HCT116 (cell line): ENCODE measurements around the gene SCFD2. TPM values are rescaled to one million over a fixed set of nuclear protein-coding genes. Genes with fewer than 3 reads are reported as not detected.

Experiments
- ATAC-seq: fragments of 200-7000 bp; cut with Tn5 transposase; 2 replicates; pipeline ENCODE4 v1.9.1; 2020; ENCODE audit warnings: mild to moderate bottlenecking, moderate library complexity
- BruUV-seq: library from RNA; stranded (reverse); fragments of 400-500 nt; replicated peaks from 2 replicates; lab custom pipeline; 2021; lab: Mats Ljungman, UMichigan
- CTCF ChIA-PET: fragments of 300-600 bp; sonication (Branson Sonifier 250); formaldehyde crosslinking; loops from one replicate; lab custom pipeline; 2021; ENCODE audit warnings: antibody characterized with exemption; lab: Charles Lee
- POLR2A ChIA-PET: fragments of 300-600, 350-600 bp; sonication (Branson Sonifier 250); formaldehyde crosslinking; loops from one replicate; lab custom pipeline; 2021; ENCODE audit warnings: antibody characterized with exemption; lab: Charles Lee
- RAD21 ChIA-PET, 2 experiments: fragments of 300-600 bp; sonication (Branson Sonifier 250); formaldehyde crosslinking; loops; one replicate each; lab custom pipeline; 2023; ENCODE audit warnings: low total read pairs in 2 of 2; ENCODE audit not compliant: uncharacterized antibody in 2 of 2, unreplicated experiment in 2 of 2, low non-redundant PET in 1 of 2; lab: Charles Lee
- DNase-seq: peaks from one replicate; pipeline ENCODE4 v3.0.0-alpha.2; 2010; ENCODE audit warnings: low read depth, low spot score
- H2AFZ ChIP-seq: fragments of 200-600 bp; shearing (Covaris generic), sonication (generic); 2 replicates; pipeline ENCODE4 v1.6.1; 2017; ENCODE audit warnings: low read depth, mixed run types, mixed read lengths, antibody characterized with exemption, low read length; ENCODE audit not compliant: poor library complexity, severe bottlenecking
- H3K27ac ChIP-seq: 2 replicates; pipeline ENCODE4 v1.5.1; 2012; ENCODE audit warnings: low read depth, low read length
- H3K27me3 ChIP-seq: fragments of 200-600 bp; sonication (generic); 2 replicates; pipeline ENCODE4 v1.6.1; 2016; ENCODE audit warnings: mixed run types, low read length, mixed read lengths; ENCODE audit not compliant: insufficient read depth
- H3K36me3 ChIP-seq, 2 experiments: fragments of 200-500 bp in 1 of 2; fragments of 200-600 bp in 1 of 2; sonication (Bioruptor generic) in 1 of 2; sonication (generic) in 1 of 2; 2 replicates each; pipeline versions ENCODE4 v1.5.1 to v1.6.1; 2014 to 2016; ENCODE audit warnings: low read length in 2 of 2, inconsistent platforms in 1 of 2, mixed read lengths in 1 of 2, mixed run types in 1 of 2; ENCODE audit not compliant: insufficient read depth in 2 of 2, control insufficient read depth in 1 of 2
- H3K4me1 ChIP-seq, 2 experiments: fragments of 200-600 bp in 1 of 2; sonication (generic) in 1 of 2; 2 replicates each; pipeline versions ENCODE4 v1.5.1 to v1.6.1; 2012 to 2017; ENCODE audit warnings: low read length in 2 of 2, inconsistent platforms in 1 of 2, mild to moderate bottlenecking in 1 of 2, mixed read lengths in 1 of 2, mixed run types in 1 of 2, moderate library complexity in 1 of 2; ENCODE audit not compliant: insufficient read depth in 2 of 2, control insufficient read depth in 1 of 2
- H3K4me2 ChIP-seq: fragments of 200-600 bp; sonication (generic); 2 replicates; pipeline ENCODE4 v1.6.1; 2017; ENCODE audit warnings: mixed run types, low read length, mixed read lengths
- H3K4me3 ChIP-seq, 2 experiments: fragments of 200-600 bp in 1 of 2; sonication (generic) in 1 of 2; replicated peaks in 1 of 2; 2 replicates each; pipeline ENCODE4 v1.5.1; 2011 to 2016; ENCODE audit warnings: low read length in 2 of 2, control low read depth in 1 of 2, low read depth in 1 of 2, mild to moderate bottlenecking in 1 of 2, mixed read lengths in 1 of 2, mixed run types in 1 of 2
- H3K79me2 ChIP-seq: fragments of 200-600 bp; sonication (generic); 2 replicates; pipeline ENCODE4 v1.6.1; 2017; ENCODE audit warnings: mild to moderate bottlenecking, mixed run types, low read length, moderate library complexity, mixed read lengths; ENCODE audit not compliant: insufficient read depth
- H3K9ac ChIP-seq: fragments of 200-600 bp; sonication (generic); 2 replicates; pipeline ENCODE4 v1.6.1; 2016; ENCODE audit warnings: low read length, mixed read lengths
- H3K9me2 ChIP-seq: fragments of 200-600 bp; sonication (generic), shearing (Covaris generic); 2 replicates; pipeline ENCODE4 v1.6.1; 2017; ENCODE audit warnings: mixed run types, mild to moderate bottlenecking, moderate library complexity; ENCODE audit not compliant: insufficient read depth
- H3K9me3 ChIP-seq, 2 experiments: fragments of 200-500 bp in 1 of 2; fragments of 200-600 bp in 1 of 2; sonication (Bioruptor generic) in 1 of 2; sonication (generic) in 1 of 2; 2 replicates each; pipeline ENCODE4 v1.6.1; 2014 to 2017; ENCODE audit warnings: low read length in 2 of 2, mixed read lengths in 2 of 2, inconsistent platforms in 1 of 2, low read depth in 1 of 2, mild to moderate bottlenecking in 1 of 2, mixed run types in 1 of 2, moderate library complexity in 1 of 2; ENCODE audit not compliant: control insufficient read depth in 1 of 2, insufficient read depth in 1 of 2
- H4K20me1 ChIP-seq: fragments of 200-600 bp; sonication (generic), shearing (Covaris generic); 2 replicates; pipeline ENCODE4 v1.6.1; 2017; ENCODE audit warnings: mixed run types, mild to moderate bottlenecking, moderate library complexity; ENCODE audit not compliant: insufficient read depth
- CBX3 ChIP-seq: IDR thresholded peaks from 2 replicates; pipeline ENCODE4 v1.6.1; 2012; ENCODE audit warnings: low read depth
- CEBPB ChIP-seq: IDR thresholded peaks from 2 replicates; pipeline ENCODE4 v1.6.1; 2012; ENCODE audit warnings: low read depth
- CTCF ChIP-seq, 3 experiments: fragments of 200-600 bp in 1 of 3; sonication (generic) in 1 of 3; IDR thresholded peaks in 2 of 3; conservative IDR thresholded peaks in 1 of 3; 2 replicates each; pipeline ENCODE4 v1.5.1; 2012 to 2017; ENCODE audit warnings: low read depth in 2 of 3, low read length in 2 of 3, antibody characterized with exemption in 1 of 3, borderline replicate concordance in 1 of 3, control low read depth in 1 of 3, mild to moderate bottlenecking in 1 of 3, mixed read lengths in 1 of 3, mixed run types in 1 of 3, moderate library complexity in 1 of 3; ENCODE audit not compliant: insufficient read depth in 1 of 3
- ELF1 ChIP-seq: IDR thresholded peaks from 2 replicates; pipeline ENCODE4 v1.6.1; 2012; ENCODE audit warnings: low read depth, borderline replicate concordance
- EZH2phosphoT487 ChIP-seq: fragments of 200-600 bp; IDR thresholded peaks from 2 replicates; pipeline ENCODE4 v1.6.1; 2018; ENCODE audit warnings: antibody characterized with exemption, borderline replicate concordance
- FOSL1 ChIP-seq: IDR thresholded peaks from 2 replicates; pipeline ENCODE4 v1.6.1; 2012; ENCODE audit warnings: low read depth
- JUND ChIP-seq: IDR thresholded peaks from 2 replicates; pipeline ENCODE4 v1.6.1; 2012
- POLR2A ChIP-seq: IDR thresholded peaks from 2 replicates; pipeline ENCODE4 v1.7.0; 2011; ENCODE audit warnings: borderline replicate concordance; ENCODE audit not compliant: insufficient read depth, insufficient read length; ENCODE audit errors: extremely low read depth
- POLR2AphosphoS5 ChIP-seq: IDR thresholded peaks from 2 replicates; pipeline ENCODE4 v1.6.1; 2011; ENCODE audit warnings: mild to moderate bottlenecking, low read depth, low read length, moderate library complexity
- SIN3A ChIP-seq: IDR thresholded peaks from 2 replicates; pipeline ENCODE4 v1.6.1; 2012; ENCODE audit warnings: low read depth
- YY1 ChIP-seq: IDR thresholded peaks from 2 replicates; pipeline ENCODE4 v1.6.1; 2011; ENCODE audit warnings: low read length, low read depth, moderate library complexity, mild to moderate bottlenecking; ENCODE audit not compliant: insufficient replicate concordance; ENCODE audit errors: extremely low read depth
- ZFX ChIP-seq: fragments of 450-650 bp; IDR thresholded peaks from 2 replicates; pipeline ENCODE4 v1.6.1; 2017
- intact Hi-C: fragments of 100-400 bp; cut with micrococcal nuclease; formaldehyde crosslinking; loops from 2 replicates; pipeline ENCODE4 v1.10.0; 2022
- total RNA-seq: library from RNA; stranded (reverse); gene quantifications from one replicate; pipeline ENCODE4 v1.2.1, GENCODE V29; 2021; ENCODE audit not compliant: unreplicated experiment
- TF ChIP-seq, protein P1 (sequence below): IDR thresholded peaks from 2 replicates; pipeline ENCODE4 v1.6.1; 2012
- TF ChIP-seq, protein P2 (sequence below): IDR thresholded peaks from 2 replicates; pipeline ENCODE4 v1.6.1; 2012

The SCFD2 gene
- total RNA-seq, 1 experiment from 2014 or later: 13.6 TPM

DNA sequence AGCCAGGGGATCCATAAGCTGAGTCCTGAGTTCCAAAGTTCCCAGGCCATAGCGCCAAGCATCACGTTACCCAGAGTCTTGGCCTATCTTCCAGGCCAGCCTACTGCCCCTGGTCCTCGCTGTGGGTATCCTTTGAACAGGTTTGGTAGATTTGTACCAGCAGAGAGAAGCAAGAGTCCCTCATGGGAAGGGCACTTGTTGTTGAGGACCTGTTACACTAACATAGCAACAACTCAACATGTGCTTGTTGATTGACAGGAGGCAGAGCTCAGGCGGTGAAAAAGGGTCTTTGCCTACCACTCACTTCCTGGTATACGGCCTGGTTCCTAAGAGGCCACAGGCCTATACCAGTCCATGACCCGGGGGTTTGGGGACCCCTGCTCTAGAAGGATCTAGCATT, 365.3 kb downstream of the SCFD2 start:
- Histone ChIP-seq H4K20me1 (no peaks in the 10 kb centered on the region), H3K27me3 (no peaks in the 10 kb centered on the region), H3K36me3 (no peaks in the 10 kb centered on the region), H2AFZ (no peak overlapping the region), H3K79me2 (no peaks in the 10 kb centered on the region), H3K4me2 (no peak overlapping the region), H3K9me3 (no peaks in the 10 kb centered on the region), H3K9me2 (no peaks in the 10 kb centered on the region)
- RAD21 ChIA-PET: no interaction called here
- intact Hi-C loops: no loop called here
- CTCF ChIA-PET: no interaction called here
- ATAC-seq (no peak), DNase-seq (no peak)
- BruUV-seq: no TSS peak
- POLR2A ChIA-PET: no interaction called here
- TF ChIP-seq CTCF (IDR thresholded peaks at IDR 0.05 in 2 of 3, conservative IDR thresholded peaks at IDR 0.05 in 1 of 3; ENCODE audit: borderline replicate concordance in 1 of 3, insufficient read depth in 1 of 3, low read depth in 2 of 3, low read length in 2 of 3) (no peak), CEBPB (no peak), FOSL1 (no peak), CBX3 (no peak), YY1 (no peak), ZFX (no peak), POLR2AphosphoS5 (no peak), POLR2A (no peak), EZH2phosphoT487 (no peak), JUND (no peak), ELF1 (no peak), SIN3A (no peak)
- TF ChIP-seq, protein P1, sequence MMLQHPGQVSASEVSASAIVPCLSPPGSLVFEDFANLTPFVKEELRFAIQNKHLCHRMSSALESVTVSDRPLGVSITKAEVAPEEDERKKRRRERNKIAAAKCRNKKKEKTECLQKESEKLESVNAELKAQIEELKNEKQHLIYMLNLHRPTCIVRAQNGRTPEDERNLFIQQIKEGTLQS: no peak
- TF ChIP-seq, protein P2, sequence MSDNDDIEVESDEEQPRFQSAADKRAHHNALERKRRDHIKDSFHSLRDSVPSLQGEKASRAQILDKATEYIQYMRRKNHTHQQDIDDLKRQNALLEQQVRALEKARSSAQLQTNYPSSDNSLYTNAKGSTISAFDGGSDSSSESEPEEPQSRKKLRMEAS: no peak
- TF ChIP-seq, all 23 proteins: peak for 0
- no peak overlapping the region for H3K4me3 ChIP-seq
- no peak overlapping the region for H3K27ac ChIP-seq
- peaks cover 0 to 10% of the 10 kb centered on the region in 2 experiments; a peak in 1 of 4 replicates for H3K4me1 ChIP-seq
- H3K9ac ChIP-seq: no peak overlapping the region
